Lung (tissue), 12 donors: Measurements from ENCODE around the gene CPSF4L. TPM values are rescaled to one million over a fixed set of nuclear protein-coding genes. Genes with fewer than 3 reads are reported as not detected.

Experiments used
- ATAC-seq: fragments of 200-7000 bp; cut with Tn5 transposase; one replicate; pipeline ENCODE4 v1.9.1; 2020; ENCODE audit warnings: moderate number of reproducible peaks; ENCODE audit not compliant: insufficient read depth, low FRiP score
- DNase-seq, 3 donors: peaks; one replicate each; pipeline ENCODE4 v3.0.0-alpha.2; 2013 to 2017
- H3K27ac ChIP-seq, 2 donors: one replicate each; pipeline ENCODE4 v1.5.1; 2013; ENCODE audit warnings: mild to moderate bottlenecking in 2 of 2, moderate library complexity in 2 of 2, control low read depth in 1 of 2, inconsistent platforms in 1 of 2, low read depth in 1 of 2, low read length in 1 of 2
- H3K27me3 ChIP-seq, 3 donors: one replicate each; pipeline ENCODE4 v1.5.1; 2013; ENCODE audit warnings: low read length in 2 of 3; ENCODE audit not compliant: control insufficient read depth in 3 of 3, insufficient read depth in 3 of 3
- H3K36me3 ChIP-seq, 4 donors: one replicate each; pipeline ENCODE4 v1.5.1; 2013; ENCODE audit warnings: low read length in 4 of 4, mild to moderate bottlenecking in 1 of 4, moderate library complexity in 1 of 4; ENCODE audit not compliant: control insufficient read depth in 4 of 4, insufficient read depth in 4 of 4
- H3K4me1 ChIP-seq, 5 donors: one replicate each; pipeline ENCODE4 v1.5.1; 2013; ENCODE audit warnings: low read length in 5 of 5, mild to moderate bottlenecking in 2 of 5, moderate library complexity in 1 of 5; ENCODE audit not compliant: control insufficient read depth in 5 of 5, insufficient read depth in 5 of 5
- H3K4me3 ChIP-seq: one replicate; pipeline ENCODE4 v1.5.1; 2013; ENCODE audit warnings: mild to moderate bottlenecking, control low read depth, moderate library complexity
- H3K9ac ChIP-seq, 2 donors: one replicate each; pipeline ENCODE4 v1.5.1; 2013; ENCODE audit warnings: low read length in 2 of 2, control low read depth in 1 of 2; ENCODE audit not compliant: insufficient read depth in 1 of 2
- H3K9me3 ChIP-seq, 4 donors: one replicate each; pipeline ENCODE4 v1.5.1; 2013; ENCODE audit warnings: low read length in 3 of 4, mild to moderate bottlenecking in 1 of 4, moderate library complexity in 1 of 4; ENCODE audit not compliant: control insufficient read depth in 4 of 4, insufficient read depth in 3 of 4
- CTCF ChIP-seq: IDR thresholded peaks from 2 replicates; pipeline ENCODE4 v1.5.1; 2012; ENCODE audit warnings: mild to moderate bottlenecking; ENCODE audit errors: control extremely low read depth, extremely low read depth
- WGBS, 2 donors: extraction: QIAGEN DNeasy Blood & Tissue Kit; methylation state at CpG; one replicate each; pipeline ENCODE4 v1.1.7; 2013; 5-methylcytosine and 5-hydroxymethylcytosine counted together
- polyA plus RNA-seq, 2 donors: library from polyadenylated mRNA; stranded (reverse); fragments of 200-250 nt; gene quantifications; one replicate each; pipeline ENCODE4 v1.2.1, GENCODE V29; 2013
- total RNA-seq, 2 donors: library from RNA; depleted of rRNA in 1 of 2; stranded (reverse); fragments of >200 nt in 1 of 2; gene quantifications; one replicate each; pipeline ENCODE4 v1.2.1, GENCODE V29; 2014 to 2021
- donor health status: control.
- donor health status: control.
- donor health status: Bipolar disorder and iron deficiency.
- donor health status: healthy.
- donor health status: DM: yes; HTN: yes; CAD: no.

CPSF4L gene
- total and polyA plus RNA-seq, 4 donors = not detected

GRCh38 chr17:73269791-73270190 is 8.1 kb upstream of the CPSF4L start:
- DNase-seq = no peak
- H3K9me3 ChIP-seq = peaks cover 0 to 5% (median 0%) of the 10 kb centered on the region in 4 donors
- H3K9ac ChIP-seq = no peak overlapping the region
- no peak overlapping the region for H3K27ac ChIP-seq
- no peaks in the 10 kb centered on the region for H3K27me3 ChIP-seq
- no peaks in the 10 kb centered on the region for H3K36me3 ChIP-seq
- WGBS, 2 donors = 97 to 100% methylated on average over 1 of the region's 1 CpG
- no peak for ATAC-seq
- TF ChIP-seq CTCF = no peak
- no peak overlapping the region for H3K4me3 ChIP-seq
- H3K4me1 ChIP-seq = no peaks in the 10 kb centered on the region

GRCh38 chr17:73269329-73269615 is 7.6 kb upstream of the CPSF4L start:
- TF ChIP-seq CTCF = no peak
- DNase-seq = no peak
- Histone ChIP-seq H3K4me3 (no peak overlapping the region), H3K27ac (no peak overlapping the region), H3K36me3 (no peaks in the 10 kb centered on the region), H3K9me3 (peaks cover 0 to 5% (median 0%) of the 10 kb centered on the region in 4 donors), H3K4me1 (no peaks in the 10 kb centered on the region), H3K9ac (no peak overlapping the region), H3K27me3 (no peaks in the 10 kb centered on the region)
- ATAC-seq = no peak

- WGBS, 2 donors = 80 to 87% methylated on average over 9 of the region's 9 CpGs
- H3K9ac ChIP-seq = no peak overlapping the region
- H3K4me3 ChIP-seq = no peak overlapping the region
- DNase-seq (no peak), ATAC-seq (no peak)
- H3K4me1 ChIP-seq = no peaks in the 10 kb centered on the region
- no peaks in the 10 kb centered on the region for H3K36me3 ChIP-seq
- TF ChIP-seq CTCF = no peak
- H3K27me3 ChIP-seq = no peaks in the 10 kb centered on the region
- peaks cover 0 to 5% (median 0%) of the 10 kb centered on the region in 4 donors for H3K9me3 ChIP-seq
- H3K27ac ChIP-seq = no peak overlapping the region
These were observed 7.1 kb upstream of the CPSF4L start for GRCh38 chr17:73268582-73269328.
